Measurements from ENCODE around the gene SAP25. TPM values are rescaled to one million over a fixed set of nuclear protein-coding genes. Genes with fewer than 3 reads are reported as not detected.

SAP25 gene
- total and polyA plus RNA-seq, 12 donors: 0.36 to 2.3 (median 0.70) TPM; not detected in 5

GRCh38 chr7:100582650-100583049 lies 8.9 kb upstream of the SAP25 start:
- Histone ChIP-seq H3K4me1 (peaks cover 5 to 46% (median 36%) of the 10 kb centered on the region in 9 donors), H3K27me3 (no peaks in the 10 kb centered on the region), H3K27ac (peak overlapping the region in 8 of 10 donors; percentile 61 to 98 (median 94)), H3K36me3 (peaks cover 0 to 54% (median 45%) of the 10 kb centered on the region in 9 donors), H3K9me3 (no peaks in the 10 kb centered on the region), H3K4me3 (peak overlapping the region in 5 of 10 donors; percentile 80 to 100 (median 97))
- DNase-seq (no peak), ATAC-seq (no peak)
- WGBS, 2 donors: 55 to 60% methylated on average over 11 of the region's 11 CpGs
- TF ChIP-seq CTCF (IDR thresholded peaks at IDR 0.05): no peak
- intact Hi-C loops (cut with DNase I): loop anchor here in 2 of 10 donors (5.0 kb wide), 1 partner anchor 105 kb away; no protein-coding TSS in a partner anchor

GRCh38 chr7:100582041-100582579 lies 8.4 kb upstream of the SAP25 start:
- Histone ChIP-seq H3K4me3 (no peak overlapping the region), H3K9me3 (no peaks in the 10 kb centered on the region), H3K4me1 (peaks cover 5 to 41% (median 36%) of the 10 kb centered on the region in 9 donors), H3K27me3 (no peaks in the 10 kb centered on the region), H3K27ac (peak overlapping the region in 3 of 10 donors; percentile 95 to 97 (median 96)), H3K36me3 (peaks cover 0 to 60% (median 51%) of the 10 kb centered on the region in 9 donors)
- intact Hi-C loops (cut with DNase I): loop anchor here in 2 of 10 donors (5.0 kb wide), 1 partner anchor 105 kb away; no protein-coding TSS in a partner anchor
- DNase-seq (no peak), ATAC-seq (no peak)
- TF ChIP-seq CTCF (IDR thresholded peaks at IDR 0.05): no peak
- 80 to 83% methylated on average over 20 of the region's 20 CpGs for WGBS, 2 donors

- ATAC-seq: no peak
- Histone ChIP-seq H3K4me1 (peaks cover 5 to 37% (median 32%) of the 10 kb centered on the region in 9 donors), H3K36me3 (peaks cover 4 to 74% (median 65%) of the 10 kb centered on the region in 9 donors), H3K4me3 (no peak overlapping the region), H3K9me3 (no peaks in the 10 kb centered on the region), H3K27ac (no peak overlapping the region), H3K27me3 (no peaks in the 10 kb centered on the region)
- no peak for DNase-seq
- intact Hi-C loops (cut with DNase I): loop anchor here in 2 of 10 donors (5.0 kb wide), 1 partner anchor 107 kb away; no protein-coding TSS in a partner anchor
- TF ChIP-seq CTCF (IDR thresholded peaks at IDR 0.05): no peak
- WGBS, 2 donors: 87 to 88% methylated on average over 11 of the region's 11 CpGs
Measured at GRCh38 chr7:100580466-100581283, 7.0 kb upstream of the SAP25 start.
